ENCODE measurements around the gene USP13.

The USP13 gene

GRCh38 chr3:179796421-179796820, 143.6 kb downstream of the USP13 start:
- no peak for DNase-seq (ENCODE audit: low read depth)

- no peak for DNase-seq (ENCODE audit: low read depth)
Observed at GRCh38 chr3:179797192-179797591, 144.4 kb downstream of the USP13 start.

- peak; percentile 93 for DNase-seq (ENCODE audit: low read depth)
Observed at GRCh38 chr3:179801263-179801662, 148.4 kb downstream of the USP13 start.

- DNase-seq (ENCODE audit: low read depth) = no peak
Observed at GRCh38 chr3:179801856-179802255, 149.0 kb downstream of the USP13 start.

GRCh38 chr3:179806177-179806576, 153.3 kb downstream of the USP13 start:
- no peak for DNase-seq (ENCODE audit: low read depth)

- no peak for DNase-seq (ENCODE audit: low read depth)
Observed at GRCh38 chr3:179807588-179807987, 154.7 kb downstream of the USP13 start.

- no peak for DNase-seq (ENCODE audit: low read depth)
Observed at GRCh38 chr3:179809639-179810038, 156.8 kb downstream of the USP13 start.

GRCh38 chr3:179811321-179812095, 158.7 kb downstream of the USP13 start:
- peak; percentile 68 for DNase-seq (ENCODE audit: low read depth)

GRCh38 chr3:179812096-179812382, 159.2 kb downstream of the USP13 start:
- DNase-seq (ENCODE audit: low read depth) = no peak

GRCh38 chr3:179819379-179819778, 166.5 kb downstream of the USP13 start:
- DNase-seq (ENCODE audit: low read depth) = no peak

GRCh38 chr3:179822296-179822695, 169.5 kb downstream of the USP13 start:
- no peak for DNase-seq (ENCODE audit: low read depth)

GRCh38 chr3:179825527-179826246, 172.8 kb downstream of the USP13 start:
- DNase-seq (ENCODE audit: low read depth) = no peak

GRCh38 chr3:179826247-179826637, 173.4 kb downstream of the USP13 start:
- DNase-seq (ENCODE audit: low read depth) = no peak

- no peak for DNase-seq (ENCODE audit: low read depth)
Observed at GRCh38 chr3:179828738-179829137, 175.9 kb downstream of the USP13 start.

GRCh38 chr3:179829401-179829800, 176.6 kb downstream of the USP13 start:
- DNase-seq (ENCODE audit: low read depth) = no peak

- no peak for DNase-seq (ENCODE audit: low read depth)
Observed at GRCh38 chr3:179832333-179832854, 179.6 kb downstream of the USP13 start.

GRCh38 chr3:179833294-179833693, 180.5 kb downstream of the USP13 start:
- no peak for DNase-seq (ENCODE audit: low read depth)

- no peak for DNase-seq (ENCODE audit: low read depth)
Observed at GRCh38 chr3:179837374-179837773, 184.5 kb downstream of the USP13 start.

Measured in fibroblast of the conjunctiva (primary cell).